Measurements from ENCODE around the gene C3orf22. TPM values are rescaled to one million over a fixed set of nuclear protein-coding genes. Genes with fewer than 3 reads are reported as not detected.

C3orf22 gene
- total RNA-seq, 3 donors from 2014 or later (not counting 1 experiment from before 2014, with no cell fraction given) = not detected

DNA sequence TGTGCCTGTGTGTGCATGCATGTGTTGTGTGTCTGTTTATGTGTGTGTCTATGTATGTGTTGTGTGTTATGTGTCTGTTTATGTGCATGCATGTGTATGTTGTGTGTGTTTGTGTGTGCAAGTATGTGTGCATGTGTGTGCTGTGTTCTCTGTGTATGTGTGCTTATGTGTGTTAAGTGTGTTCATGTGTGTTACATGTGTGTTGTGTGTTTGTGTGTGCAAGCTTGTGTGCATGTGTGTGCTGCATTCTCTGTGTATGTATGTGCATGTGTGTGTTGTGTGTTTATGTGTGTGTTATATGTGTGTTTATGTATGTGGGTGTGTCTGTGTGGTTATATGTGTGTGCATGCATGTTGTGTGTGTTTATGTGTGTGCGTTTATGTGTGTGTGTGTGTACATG lies 56.1 kb downstream of the C3orf22 start:
- no peaks in the 10 kb centered on the region for H3K36me3 Mint-ChIP-seq
- H3K27me3 Mint-ChIP-seq (ENCODE audit: low read depth in 2 of 2) = peaks cover 0 to 9% of the 10 kb centered on the region in 2 donors
- Histone ChIP-seq H3K27ac (ENCODE audit: low read length) (no peak overlapping the region), H3K27me3 (ENCODE audit: control insufficient read depth, insufficient read depth, low read length) (no peaks in the 10 kb centered on the region), H3K9me3 (ENCODE audit: control insufficient read depth, insufficient read depth, low read length) (no peaks in the 10 kb centered on the region), H3K36me3 (ENCODE audit: control insufficient read depth, insufficient read depth, low read length) (no peaks in the 10 kb centered on the region), H3K4me1 (ENCODE audit: control insufficient read depth, insufficient read depth, low read length) (no peaks in the 10 kb centered on the region), H3K4me3 (ENCODE audit: low read length) (no peak overlapping the region)
- H3K4me1 Mint-ChIP-seq = no peaks in the 10 kb centered on the region
- WGBS (ENCODE audit: insufficient coverage) = 97% methylated on average over 1 of the region's 1 CpG
- H3K27ac Mint-ChIP-seq = no peak overlapping the region
- DNase-seq = no peak
- TF ChIP-seq, protein P1, sequence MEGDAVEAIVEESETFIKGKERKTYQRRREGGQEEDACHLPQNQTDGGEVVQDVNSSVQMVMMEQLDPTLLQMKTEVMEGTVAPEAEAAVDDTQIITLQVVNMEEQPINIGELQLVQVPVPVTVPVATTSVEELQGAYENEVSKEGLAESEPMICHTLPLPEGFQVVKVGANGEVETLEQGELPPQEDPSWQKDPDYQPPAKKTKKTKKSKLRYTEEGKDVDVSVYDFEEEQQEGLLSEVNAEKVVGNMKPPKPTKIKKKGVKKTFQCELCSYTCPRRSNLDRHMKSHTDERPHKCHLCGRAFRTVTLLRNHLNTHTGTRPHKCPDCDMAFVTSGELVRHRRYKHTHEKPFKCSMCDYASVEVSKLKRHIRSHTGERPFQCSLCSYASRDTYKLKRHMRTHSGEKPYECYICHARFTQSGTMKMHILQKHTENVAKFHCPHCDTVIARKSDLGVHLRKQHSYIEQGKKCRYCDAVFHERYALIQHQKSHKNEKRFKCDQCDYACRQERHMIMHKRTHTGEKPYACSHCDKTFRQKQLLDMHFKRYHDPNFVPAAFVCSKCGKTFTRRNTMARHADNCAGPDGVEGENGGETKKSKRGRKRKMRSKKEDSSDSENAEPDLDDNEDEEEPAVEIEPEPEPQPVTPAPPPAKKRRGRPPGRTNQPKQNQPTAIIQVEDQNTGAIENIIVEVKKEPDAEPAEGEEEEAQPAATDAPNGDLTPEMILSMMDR (IDR thresholded peaks at IDR 0.05) = no peak
- intact Hi-C loops (cut with micrococcal nuclease) = no loop called here
- H3K9me3 Mint-ChIP-seq = no peaks in the 10 kb centered on the region
- no peak overlapping the region for H3K4me3 Mint-ChIP-seq
- no peak for ATAC-seq

- intact Hi-C loops (cut with micrococcal nuclease) = no loop called here
- Histone ChIP-seq H3K4me1 (ENCODE audit: control insufficient read depth, insufficient read depth, low read length) (no peaks in the 10 kb centered on the region), H3K27ac (ENCODE audit: low read length) (no peak overlapping the region), H3K27me3 (ENCODE audit: control insufficient read depth, insufficient read depth, low read length) (no peaks in the 10 kb centered on the region), H3K9me3 (ENCODE audit: control insufficient read depth, insufficient read depth, low read length) (no peaks in the 10 kb centered on the region), H3K4me3 (ENCODE audit: low read length) (no peak overlapping the region), H3K36me3 (ENCODE audit: control insufficient read depth, insufficient read depth, low read length) (no peaks in the 10 kb centered on the region)
- TF ChIP-seq, protein P1 (IDR thresholded peaks at IDR 0.05) = no peak
- no peaks in the 10 kb centered on the region for H3K9me3 Mint-ChIP-seq
- H3K27ac Mint-ChIP-seq = no peak overlapping the region
- no peaks in the 10 kb centered on the region for H3K36me3 Mint-ChIP-seq
- peaks cover 0 to 6% of the 10 kb centered on the region in 2 donors for H3K4me1 Mint-ChIP-seq
- no peak overlapping the region for H3K4me3 Mint-ChIP-seq
- peaks cover 0 to 9% of the 10 kb centered on the region in 2 donors for H3K27me3 Mint-ChIP-seq (ENCODE audit: low read depth in 2 of 2)
- ATAC-seq (no peak), DNase-seq (no peak)
- 79% methylated on average over 7 of the region's 7 CpGs for WGBS (ENCODE audit: insufficient coverage)
These were observed 57.0 kb downstream of the C3orf22 start for GRCh38 chr3:126501736-126502135.

DNA sequence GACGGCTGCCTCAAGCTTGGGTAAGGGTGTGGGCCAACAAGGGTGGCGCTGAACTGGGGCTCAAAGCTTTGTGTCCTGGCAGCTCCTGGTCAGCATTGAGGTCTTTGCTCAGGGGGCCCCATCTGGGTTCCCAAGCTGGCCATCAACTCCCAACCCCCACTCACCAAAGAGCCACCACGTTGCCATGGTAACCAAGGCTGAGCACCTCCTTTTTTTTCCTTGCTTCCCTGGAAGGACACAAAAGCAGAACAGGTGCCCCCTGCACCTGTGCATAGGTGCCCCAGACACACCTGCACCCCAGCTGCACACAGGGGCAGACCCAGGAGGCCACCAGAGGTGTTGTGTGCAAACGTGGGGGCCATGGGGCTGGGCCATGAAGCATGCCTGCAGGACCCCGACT lies 57.7 kb downstream of the C3orf22 start:
- WGBS (ENCODE audit: insufficient coverage) = 78% methylated on average over 5 of the region's 5 CpGs
- ATAC-seq = no peak
- DNase-seq = no peak
- peaks cover 0 to 6% of the 10 kb centered on the region in 2 donors for H3K4me1 Mint-ChIP-seq
- no peaks in the 10 kb centered on the region for H3K36me3 Mint-ChIP-seq
- no peak overlapping the region for H3K27ac Mint-ChIP-seq
- peaks cover 0 to 7% of the 10 kb centered on the region in 2 donors for H3K27me3 Mint-ChIP-seq (ENCODE audit: low read depth in 2 of 2)
- H3K27me3 ChIP-seq (ENCODE audit: control insufficient read depth, insufficient read depth, low read length) = no peaks in the 10 kb centered on the region
- no peak overlapping the region for H3K4me3 Mint-ChIP-seq
- no peaks in the 10 kb centered on the region for H3K4me1 ChIP-seq (ENCODE audit: control insufficient read depth, insufficient read depth, low read length)
- no peaks in the 10 kb centered on the region for H3K9me3 Mint-ChIP-seq
- H3K36me3 ChIP-seq (ENCODE audit: control insufficient read depth, insufficient read depth, low read length) = no peaks in the 10 kb centered on the region
- TF ChIP-seq, protein P1 (IDR thresholded peaks at IDR 0.05) = no peak
- H3K9me3 ChIP-seq (ENCODE audit: control insufficient read depth, insufficient read depth, low read length) = no peaks in the 10 kb centered on the region
- intact Hi-C loops (cut with micrococcal nuclease) = no loop called here
- no peak overlapping the region for H3K27ac ChIP-seq (ENCODE audit: low read length)
- no peak overlapping the region for H3K4me3 ChIP-seq (ENCODE audit: low read length)

GRCh38 chr3:126500016-126500415 lies 58.7 kb downstream of the C3orf22 start:
- peaks cover 0 to 6% of the 10 kb centered on the region in 2 donors for H3K4me1 Mint-ChIP-seq
- intact Hi-C loops (cut with micrococcal nuclease) = no loop called here

More at GRCh38 chr3:126500016-126500415, 58.7 kb downstream of the C3orf22 start:
- no peak for DNase-seq
- H3K4me3 Mint-ChIP-seq = no peak overlapping the region
- H3K27ac Mint-ChIP-seq = no peak overlapping the region
- no peaks in the 10 kb centered on the region for H3K27me3 ChIP-seq (ENCODE audit: control insufficient read depth, insufficient read depth, low read length)
- H3K4me1 ChIP-seq (ENCODE audit: control insufficient read depth, insufficient read depth, low read length) = no peaks in the 10 kb centered on the region
- no peak for ATAC-seq
- TF ChIP-seq, protein P1 (IDR thresholded peaks at IDR 0.05) = no peak
- no peak overlapping the region for H3K4me3 ChIP-seq (ENCODE audit: low read length)
- 91% methylated on average over 7 of the region's 7 CpGs for WGBS (ENCODE audit: insufficient coverage)
- no peaks in the 10 kb centered on the region for H3K36me3 Mint-ChIP-seq
- H3K9me3 ChIP-seq (ENCODE audit: control insufficient read depth, insufficient read depth, low read length) = no peaks in the 10 kb centered on the region
- no peaks in the 10 kb centered on the region for H3K36me3 ChIP-seq (ENCODE audit: control insufficient read depth, insufficient read depth, low read length)
- no peak overlapping the region for H3K27ac ChIP-seq (ENCODE audit: low read length)
- H3K27me3 Mint-ChIP-seq (ENCODE audit: low read depth in 2 of 2) = peaks cover 0 to 2% of the 10 kb centered on the region in 2 donors
- no peaks in the 10 kb centered on the region for H3K9me3 Mint-ChIP-seq
